Hepatocyte (in vitro differentiated cells): ENCODE results near the gene SPATA2L. TPM values are rescaled to one million over a fixed set of nuclear protein-coding genes. Genes with fewer than 3 reads are reported as not detected.

Experiments used
- DNase-seq: peaks from one replicate; pipeline ENCODE4 v3.0.0-alpha.2; 2016; ENCODE audit warnings: low spot score
- H2AFZ ChIP-seq: fragments of 200-600 bp; sonication (generic); 2 replicates; pipeline ENCODE4 v1.6.0; 2016; ENCODE audit warnings: antibody characterized with exemption, mild to moderate bottlenecking
- H3K27ac ChIP-seq: fragments of 200-600 bp; sonication (generic); 2 replicates; pipeline ENCODE4 v1.5.1; 2016; ENCODE audit warnings: mild to moderate bottlenecking
- H3K27me3 ChIP-seq: fragments of 200-600 bp; sonication (generic); 2 replicates; pipeline ENCODE4 v1.6.1; 2016
- H3K36me3 ChIP-seq: fragments of 200-600 bp; sonication (generic); replicated peaks from 2 replicates; pipeline ENCODE4 v1.5.1; 2016; ENCODE audit warnings: low read depth; ENCODE audit not compliant: insufficient read depth
- H3K4me1 ChIP-seq: fragments of 200-600 bp; sonication (generic); 2 replicates; pipeline ENCODE4 v1.5.1; 2016; ENCODE audit warnings: mild to moderate bottlenecking, moderate library complexity; ENCODE audit not compliant: insufficient read depth
- H3K4me2 ChIP-seq: fragments of 200-600 bp; sonication (generic); 2 replicates; pipeline ENCODE4 v1.6.0; 2016
- H3K4me3 ChIP-seq: fragments of 200-600 bp; sonication (generic); 2 replicates; pipeline ENCODE4 v1.5.1; 2016; ENCODE audit warnings: mild to moderate bottlenecking
- H3K79me2 ChIP-seq: fragments of 200-600 bp; sonication (generic); 2 replicates; pipeline ENCODE4 v1.6.0; 2017; ENCODE audit warnings: mild to moderate bottlenecking
- H3K9me2 ChIP-seq: fragments of 200-600 bp; sonication (generic); replicated peaks from 2 replicates; pipeline ENCODE4 v1.6.0; 2017; ENCODE audit warnings: mild to moderate bottlenecking; ENCODE audit not compliant: insufficient read depth
- H3K9me3 ChIP-seq: fragments of 200-600 bp; sonication (generic); 2 replicates; pipeline ENCODE4 v1.5.1; 2016; ENCODE audit warnings: low read depth, mild to moderate bottlenecking
- H4K20me1 ChIP-seq: fragments of 200-600 bp; sonication (generic); 2 replicates; pipeline ENCODE4 v1.6.0; 2016; ENCODE audit warnings: mild to moderate bottlenecking; ENCODE audit not compliant: insufficient read depth, poor library complexity, severe bottlenecking
- CTCF ChIP-seq: fragments of 200-600 bp; sonication (generic); IDR thresholded peaks from 2 replicates; pipeline ENCODE4 v1.5.1; 2016; ENCODE audit warnings: antibody characterized with exemption, mild to moderate bottlenecking; ENCODE audit not compliant: poor library complexity
- EZH2 ChIP-seq: fragments of 200-600 bp; sonication (generic); IDR thresholded peaks from 2 replicates; pipeline ENCODE4 v1.6.1; 2016; ENCODE audit warnings: antibody characterized with exemption, mild to moderate bottlenecking, borderline replicate concordance
- EZH2phosphoT487 ChIP-seq: fragments of 200-600 bp; sonication (generic); IDR thresholded peaks from one replicate; pipeline ENCODE4 v1.6.1; 2018; ENCODE audit warnings: antibody characterized with exemption, mild to moderate bottlenecking, low read depth, moderate library complexity; ENCODE audit not compliant: unreplicated experiment, severe bottlenecking
- WGBS: methylation state at CpG from one replicate; pipeline ENCODE4 v1.1.6; 2016; ENCODE audit warnings: low lambda C conversion rate; ENCODE audit errors: missing lambda C conversion rate; 5-methylcytosine and 5-hydroxymethylcytosine counted together
- polyA plus RNA-seq: library from polyadenylated mRNA; unstranded; fragments of >200 nt; fragmentation: Nextera tagmentation; extraction: Ambion mirVana; gene quantifications from 2 replicates; pipeline ENCODE4 v1.2.1, GENCODE V29; 2016
- total RNA-seq: library from RNA; depleted of rRNA; stranded (reverse); fragments of >200 nt; gene quantifications from 2 replicates; pipeline ENCODE4 v1.2.3, GENCODE V29; 2014

Gene SPATA2L
- total and polyA plus RNA-seq, 2 experiments from 2014 or later = 25.0 to 32.9 TPM

- Histone ChIP-seq H4K20me1 (no peaks in the 10 kb centered on the region), H3K4me1 (no peaks in the 10 kb centered on the region), H3K36me3 (no peaks in the 10 kb centered on the region), H3K4me2 (no peak overlapping the region), H3K27ac (no peak overlapping the region), H3K79me2 (no peaks in the 10 kb centered on the region), H3K27me3 (no peaks in the 10 kb centered on the region), H3K9me3 (no peaks in the 10 kb centered on the region), H3K4me3 (no peak overlapping the region), H2AFZ (no peak overlapping the region), H3K9me2 (no peaks in the 10 kb centered on the region)
- TF ChIP-seq EZH2 = no peak
- WGBS = 94% methylated on average over 21 of the region's 21 CpGs
- no peak for DNase-seq
These were observed 32.3 kb upstream of the SPATA2L start for GRCh38 chr16:89733792-89734191.

- Histone ChIP-seq H3K27me3 (no peaks in the 10 kb centered on the region), H3K36me3 (no peaks in the 10 kb centered on the region), H3K79me2 (no peaks in the 10 kb centered on the region), H3K27ac (no peak overlapping the region), H3K9me3 (no peaks in the 10 kb centered on the region), H3K4me1 (no peaks in the 10 kb centered on the region), H2AFZ (no peak overlapping the region), H3K4me3 (no peak overlapping the region), H3K9me2 (no peaks in the 10 kb centered on the region), H3K4me2 (no peak overlapping the region), H4K20me1 (no peaks in the 10 kb centered on the region)
- 94% methylated on average over 17 of the region's 17 CpGs for WGBS
- TF ChIP-seq CTCF (no peak), EZH2 (no peak), EZH2phosphoT487 (no peak)
- no peak for DNase-seq
These were observed 31.8 kb upstream of the SPATA2L start for GRCh38 chr16:89733322-89733721.

GRCh38 chr16:89732918-89733242 lies 31.4 kb upstream of the SPATA2L start:
- H3K27ac ChIP-seq = no peak overlapping the region
- H3K36me3 ChIP-seq = no peaks in the 10 kb centered on the region
- H3K79me2 ChIP-seq = no peaks in the 10 kb centered on the region
- H3K4me3 ChIP-seq = no peak overlapping the region
- H2AFZ ChIP-seq = no peak overlapping the region
- no peaks in the 10 kb centered on the region for H3K4me1 ChIP-seq
- no peak overlapping the region for H3K4me2 ChIP-seq
- H3K9me3 ChIP-seq = no peaks in the 10 kb centered on the region
- H3K9me2 ChIP-seq = no peaks in the 10 kb centered on the region
- DNase-seq = no peak
- no peaks in the 10 kb centered on the region for H3K27me3 ChIP-seq
- 97% methylated on average over 9 of the region's 9 CpGs for WGBS
- H4K20me1 ChIP-seq = no peaks in the 10 kb centered on the region
- TF ChIP-seq EZH2phosphoT487 = no peak
- no peak for TF ChIP-seq CTCF
- TF ChIP-seq EZH2 = no peak

GRCh38 chr16:89732142-89732917 lies 30.8 kb upstream of the SPATA2L start:
- TF ChIP-seq CTCF = no peak
- TF ChIP-seq EZH2 = no peak
- TF ChIP-seq EZH2phosphoT487 = no peak
- no peak overlapping the region for H2AFZ ChIP-seq
- no peaks in the 10 kb centered on the region for H3K36me3 ChIP-seq
- DNase-seq = no peak
- no peak overlapping the region for H3K4me2 ChIP-seq
- no peaks in the 10 kb centered on the region for H3K9me3 ChIP-seq
- no peak overlapping the region for H3K27ac ChIP-seq
- H3K79me2 ChIP-seq = no peaks in the 10 kb centered on the region
- no peaks in the 10 kb centered on the region for H4K20me1 ChIP-seq
- H3K4me1 ChIP-seq = no peaks in the 10 kb centered on the region
- no peaks in the 10 kb centered on the region for H3K27me3 ChIP-seq
- 90% methylated on average over 16 of the region's 24 CpGs for WGBS
- no peak overlapping the region for H3K4me3 ChIP-seq
- H3K9me2 ChIP-seq = no peaks in the 10 kb centered on the region
